Uterus (tissue), 2 donors: Measurements from ENCODE around the gene BGN.

Experiments
- CTCF ChIP-seq, 4 experiments: fragments of 200-600 bp in 2 of 4; fragments of 450-650 bp in 2 of 4; sonication (generic) in 2 of 4; IDR thresholded peaks; one replicate each; pipeline ENCODE4 v1.5.1; 2016 to 2019; ENCODE audit warnings: antibody characterized with exemption in 4 of 4, mild to moderate bottlenecking in 2 of 4, moderate library complexity in 1 of 4
- POLR2A ChIP-seq, 2 donors: fragments of 450-650 bp; IDR thresholded peaks; one replicate each; pipeline ENCODE4 v1.6.1; 2016; ENCODE audit warnings: antibody characterized with exemption in 2 of 2, mild to moderate bottlenecking in 1 of 2, moderate library complexity in 1 of 2

GRCh38 chrX:153533091-153533490, 38.3 kb downstream of the BGN start:
- TF ChIP-seq CTCF (IDR thresholded peaks at IDR 0.05) (no peak), POLR2A (IDR thresholded peaks at IDR 0.05) (no peak)
